A549 (cell line): ENCODE data around the gene KLHL3. TPM values are rescaled to one million over a fixed set of nuclear protein-coding genes. Genes with fewer than 3 reads are reported as not detected.

Source experiments
- ATAC-seq, 2 experiments: fragments of 200-7000 bp in 1 of 2; fragments of >200 bp in 1 of 2; cut with Nextera tagmentation in 1 of 2; cut with Tn5 transposase in 1 of 2; 3 replicates each; pipeline versions ENCODE4 v1.8.0 to v1.9.1; 2018 to 2020; ENCODE audit warnings: mild to moderate bottlenecking in 1 of 2, moderate library complexity in 1 of 2
- CTCF ChIA-PET: fragments of 300-600 bp; sonication (Branson Sonifier 250); formaldehyde crosslinking; extraction: SDS; loops from one replicate; lab custom pipeline; 2021; ENCODE audit warnings: antibody characterized with exemption, inconsistent platforms; lab: Yijun Ruan, JAX
- POLR2A ChIA-PET: fragments of 350-600 bp; formaldehyde crosslinking; extraction: SDS; loops from one replicate; lab custom pipeline; 2021; ENCODE audit warnings: antibody characterized with exemption, inconsistent platforms; lab: Yijun Ruan, JAX
- DNase-seq, 2 experiments: peaks; one replicate each; pipeline versions ENCODE4 v3.0.0 to v3.0.0-alpha.2; 2011 to 2016; ENCODE audit warnings: low read depth in 1 of 2, low spot score in 1 of 2
- FAIRE-seq: peaks from 2 replicates; lab custom pipeline; 2011; peaks lifted over from hg19 to GRCh38; lab: Jason Lieb, UNC
- H3K27ac ChIP-seq, 2 experiments: fragments of >200 bp; sonication (Bioruptor Twin); formaldehyde crosslinking; 3 replicates each; pipeline ENCODE4 v1.5.1; 2016 to 2017
- H3K4me1 ChIP-seq: fragments of >200 bp; sonication (Bioruptor Twin); formaldehyde crosslinking; 3 replicates; pipeline ENCODE4 v1.6.1; 2016
- H3K4me2 ChIP-seq: fragments of >200 bp; sonication (Bioruptor Twin); formaldehyde crosslinking; 3 replicates; pipeline ENCODE4 v1.6.1; 2016
- H3K4me3 ChIP-seq: fragments of >200 bp; sonication (Bioruptor Twin); formaldehyde crosslinking; 3 replicates; pipeline ENCODE4 v1.5.1; 2016
- H3K9me3 ChIP-seq: fragments of >200 bp; sonication (Bioruptor Twin); formaldehyde crosslinking; 3 replicates; pipeline ENCODE4 v1.6.1; 2016
- CBX8 ChIP-seq: fragments of 200-600 bp; sonication (generic); IDR thresholded peaks from 2 replicates; pipeline ENCODE4 v1.6.1; 2016
- CEBPB ChIP-seq, 2 experiments: fragments of >200 bp in 1 of 2; sonication (Bioruptor Twin) in 1 of 2; formaldehyde crosslinking in 1 of 2; IDR thresholded peaks; 2 replicates each; pipeline ENCODE4 v1.6.1; 2012 to 2016
- CHD2 ChIP-seq: fragments of 150-350 bp; IDR thresholded peaks from 2 replicates; pipeline ENCODE4 v1.6.1; 2014; ENCODE audit warnings: low read length; ENCODE audit not compliant: partially characterized antibody
- CTCF ChIP-seq: fragments of >200 bp; sonication (Bioruptor Twin); formaldehyde crosslinking; IDR thresholded peaks from 3 replicates; pipeline ENCODE4 v1.5.1; 2016
- ELK1 ChIP-seq: fragments of 150-350 bp; IDR thresholded peaks from 2 replicates; pipeline ENCODE4 v1.6.1; 2014; ENCODE audit warnings: low read depth, mild to moderate bottlenecking, low read length
- HOXB13 ChIP-seq: fragments of 250-450 bp; sonication (Bioruptor Pico); IDR thresholded peaks from 2 replicates; pipeline ENCODE4 v1.5.0; 2020; ENCODE audit warnings: low read depth, mild to moderate bottlenecking, moderate library complexity
- KDM1A ChIP-seq: fragments of 200-600 bp; sonication (generic); IDR thresholded peaks from 2 replicates; pipeline ENCODE4 v1.6.1; 2016; ENCODE audit warnings: low read depth, mild to moderate bottlenecking
- KDM5A ChIP-seq: fragments of 200-600 bp; sonication (generic); IDR thresholded peaks from 2 replicates; pipeline ENCODE4 v1.6.1; 2016; ENCODE audit warnings: antibody characterized with exemption, mild to moderate bottlenecking
- MAFK ChIP-seq: fragments of 450-650 bp; IDR thresholded peaks from 2 replicates; pipeline ENCODE4 v1.6.1; 2014; ENCODE audit not compliant: partially characterized antibody
- MAX ChIP-seq: IDR thresholded peaks from 2 replicates; pipeline ENCODE4 v1.6.1; 2012
- NFE2L2 ChIP-seq: fragments of 150-350 bp; conservative IDR thresholded peaks from 2 replicates; pipeline ENCODE4 v1.6.1; 2014; ENCODE audit warnings: low read length
- NPAS2 ChIP-seq: fragments of 250-450 bp; sonication (Bioruptor Pico); IDR thresholded peaks from 2 replicates; pipeline ENCODE4 v1.8.0; 2022; ENCODE audit warnings: mild to moderate bottlenecking, moderate library complexity, borderline replicate concordance
- NR3C1 ChIP-seq: fragments of >200 bp; sonication (Bioruptor Twin); formaldehyde crosslinking; IDR thresholded peaks from 3 replicates; pipeline ENCODE4 v1.6.1; 2017
- PBX3 ChIP-seq: IDR thresholded peaks from 2 replicates; pipeline ENCODE4 v1.6.1; 2012
- POLR2A ChIP-seq: IDR thresholded peaks from 2 replicates; pipeline ENCODE4 v1.6.1; 2012; ENCODE audit warnings: mild to moderate bottlenecking, low read length
- RAD21 ChIP-seq, 2 experiments: fragments of >200 bp in 1 of 2; sonication (Bioruptor Twin) in 1 of 2; formaldehyde crosslinking in 1 of 2; IDR thresholded peaks in 1 of 2; conservative IDR thresholded peaks in 1 of 2; 2 replicates in 1 of 2; 3 replicates in 1 of 2; pipeline ENCODE4 v1.6.1; 2012 to 2018; ENCODE audit warnings: inconsistent platforms in 1 of 2
- RARB ChIP-seq: fragments of 250-450 bp; sonication (Bioruptor Pico); IDR thresholded peaks from 2 replicates; pipeline ENCODE4 v1.8.0; 2021; ENCODE audit warnings: mild to moderate bottlenecking, moderate library complexity
- REST ChIP-seq: fragments of 200-600 bp; sonication (generic); IDR thresholded peaks from 2 replicates; pipeline ENCODE4 v1.6.1; 2016; ENCODE audit warnings: antibody characterized with exemption, mild to moderate bottlenecking, moderate library complexity
- RNF2 ChIP-seq: fragments of 200-600 bp; sonication (generic); IDR thresholded peaks from 2 replicates; pipeline ENCODE4 v1.6.1; 2016; ENCODE audit warnings: low read depth, mild to moderate bottlenecking, antibody characterized with exemption, moderate library complexity, borderline replicate concordance
- SREBF2 ChIP-seq: fragments of 450-650 bp; IDR thresholded peaks from 2 replicates; pipeline ENCODE4 v1.6.1; 2014; ENCODE audit warnings: mild to moderate bottlenecking, moderate library complexity
- TFCP2L1 ChIP-seq: fragments of 250-450 bp; sonication (Bioruptor Pico); IDR thresholded peaks from 2 replicates; pipeline ENCODE4 v1.5.0; 2021; ENCODE audit warnings: mild to moderate bottlenecking
- USF2 ChIP-seq: fragments of 450-650 bp; IDR thresholded peaks from 2 replicates; pipeline ENCODE4 v1.6.1; 2014; ENCODE audit warnings: antibody characterized with exemption
- WGBS: methylation state at CpG from one replicate; pipeline ENCODE4 v1.1.6; 2017; ENCODE audit errors: missing lambda C conversion rate; 5-methylcytosine and 5-hydroxymethylcytosine counted together
- polyA plus RNA-seq, 4 experiments: library from polyadenylated mRNA; depleted of rRNA in 3 of 4; stranded (reverse); fragments of >200 nt; fragmentation: RNase III in 1 of 4; extraction: RNeasy Plus Mini Kit Qiagen cat#74134 plus additional on column Dnase treatment in 1 of 4; gene quantifications; 2 replicates in 3 of 4; 3 replicates in 1 of 4; pipeline ENCODE4 v1.2.3, GENCODE V29; 2011 to 2017

KLHL3 gene
- polyA plus RNA-seq, 2 of the 4 experiments (the other 2 are of a cell fraction) = 0.35 to 1.1 TPM

GRCh38 chr5:137758121-137758520, 22.2 kb upstream of the KLHL3 start:
- TF ChIP-seq MAFK (no peak), KDM1A (no peak), REST (no peak), NR3C1 (no peak), CHD2 (no peak), TFCP2L1 (CRISPR knock-in tag) (no peak), RARB (CRISPR knock-in tag) (no peak), MAX (no peak), CEBPB (IDR thresholded peaks at IDR 0.05) (no peak), CTCF (no peak), RAD21 (conservative IDR thresholded peaks at IDR 0.05 in 1 of 2, IDR thresholded peaks at IDR 0.05 in 1 of 2) (no peak), USF2 (no peak), SREBF2 (no peak), CBX8 (no peak), POLR2A (no peak), HOXB13 (CRISPR knock-in tag) (no peak), RNF2 (no peak), KDM5A (no peak), ELK1 (no peak), NFE2L2 (no peak)
- FAIRE-seq = no peak
- Histone ChIP-seq H3K9me3 (0 out of 3 replicates have a peak, but pooled peaks cover 5% of the 10 kb centered on the region), H3K4me2 (no peak overlapping the region; the same call in 2 of the 3 replicates), H3K27ac (peak overlapping the region in 1 of 2 experiments; percentile 12; a peak in 1 of 6 replicates), H3K4me1 (peaks cover 38% of the 10 kb centered on the region), H3K4me3 (no peak overlapping the region)
- DNase-seq = no peak
- WGBS = 81% methylated on average over 4 of the region's 4 CpGs
- ChIA-PET CTCF (interaction anchor here (0.9 to 2.0 kb wide), 3 partner anchors 15 to 278 kb away, joined by 3 to 6 read pairs (median 3); no protein-coding TSS in a partner anchor), POLR2A (no interaction called here)
- ATAC-seq = no peak

- DNase-seq (no peak), ATAC-seq (no peak)
- CTCF ChIA-PET = interaction anchor here (0.9 to 3.0 kb wide), 4 partner anchors 15 to 279 kb away, joined by 3 to 12 read pairs (median 4); no protein-coding TSS in a partner anchor
- TF ChIP-seq NPAS2 (no peak), PBX3 (no peak), USF2 (no peak), RNF2 (no peak)
- TF ChIP-seq, all 56 proteins: peak for 0
- Histone ChIP-seq H3K4me2 (no peak overlapping the region), H3K27ac (no peak overlapping the region; a peak in 1 of 6 replicates), H3K4me1 (peaks cover 38% of the 10 kb centered on the region), H3K4me3 (no peak overlapping the region), H3K9me3 (0 out of 3 replicates have a peak, but pooled peaks cover 5% of the 10 kb centered on the region)
- FAIRE-seq = no peak
- POLR2A ChIA-PET = no interaction called here
- WGBS = 90% methylated on average over 5 of the region's 5 CpGs
Observed at GRCh38 chr5:137757634-137758033, 21.7 kb upstream of the KLHL3 start.
